ENCODE measurements around the gene GRIFIN. TPM values are rescaled to one million over a fixed set of nuclear protein-coding genes. Genes with fewer than 3 reads are reported as not detected.

GRIFIN gene
- total RNA-seq, 2 donors from 2014 or later, result not detected

GRCh38 chr7:2496375-2496774 is 20.2 kb upstream of the GRIFIN start:
- H3K4me1 ChIP-seq (ENCODE audit: control insufficient read depth in 1 of 2, low read depth in 2 of 2), result no peaks in the 10 kb centered on the region
- no peak overlapping the region for H3K27ac ChIP-seq
- DNase-seq (ENCODE audit: low spot score), result no peak
- no peaks in the 10 kb centered on the region for H3K27me3 ChIP-seq (replicated peaks; ENCODE audit: insufficient read depth)
- no peaks in the 10 kb centered on the region for H3K36me3 ChIP-seq
- TF ChIP-seq, protein P1, sequence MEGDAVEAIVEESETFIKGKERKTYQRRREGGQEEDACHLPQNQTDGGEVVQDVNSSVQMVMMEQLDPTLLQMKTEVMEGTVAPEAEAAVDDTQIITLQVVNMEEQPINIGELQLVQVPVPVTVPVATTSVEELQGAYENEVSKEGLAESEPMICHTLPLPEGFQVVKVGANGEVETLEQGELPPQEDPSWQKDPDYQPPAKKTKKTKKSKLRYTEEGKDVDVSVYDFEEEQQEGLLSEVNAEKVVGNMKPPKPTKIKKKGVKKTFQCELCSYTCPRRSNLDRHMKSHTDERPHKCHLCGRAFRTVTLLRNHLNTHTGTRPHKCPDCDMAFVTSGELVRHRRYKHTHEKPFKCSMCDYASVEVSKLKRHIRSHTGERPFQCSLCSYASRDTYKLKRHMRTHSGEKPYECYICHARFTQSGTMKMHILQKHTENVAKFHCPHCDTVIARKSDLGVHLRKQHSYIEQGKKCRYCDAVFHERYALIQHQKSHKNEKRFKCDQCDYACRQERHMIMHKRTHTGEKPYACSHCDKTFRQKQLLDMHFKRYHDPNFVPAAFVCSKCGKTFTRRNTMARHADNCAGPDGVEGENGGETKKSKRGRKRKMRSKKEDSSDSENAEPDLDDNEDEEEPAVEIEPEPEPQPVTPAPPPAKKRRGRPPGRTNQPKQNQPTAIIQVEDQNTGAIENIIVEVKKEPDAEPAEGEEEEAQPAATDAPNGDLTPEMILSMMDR (IDR thresholded peaks at IDR 0.05), result no peak
- no peak overlapping the region for H3K4me3 ChIP-seq
- ATAC-seq (ENCODE audit: insufficient number of reproducible peaks, low FRiP score, low read depth), result no peak
- H3K9me3 ChIP-seq, result no peaks in the 10 kb centered on the region

- Histone ChIP-seq H3K36me3 (no peaks in the 10 kb centered on the region), H3K27ac (no peak overlapping the region), H3K27me3 (replicated peaks; ENCODE audit: insufficient read depth) (no peaks in the 10 kb centered on the region), H3K4me1 (ENCODE audit: control insufficient read depth in 1 of 2, low read depth in 2 of 2) (no peaks in the 10 kb centered on the region), H3K4me3 (no peak overlapping the region), H3K9me3 (no peaks in the 10 kb centered on the region)
- no peak for ATAC-seq (ENCODE audit: insufficient number of reproducible peaks, low FRiP score, low read depth)
- TF ChIP-seq, protein P1 (IDR thresholded peaks at IDR 0.05), result no peak
- DNase-seq (ENCODE audit: low spot score), result no peak
These were observed 19.5 kb upstream of the GRIFIN start for GRCh38 chr7:2495418-2496299.

- no peak overlapping the region for H3K27ac ChIP-seq
- no peaks in the 10 kb centered on the region for H3K9me3 ChIP-seq
- H3K4me3 ChIP-seq, result no peak overlapping the region
- peaks cover 0 to 6% of the 10 kb centered on the region in 2 donors for H3K4me1 ChIP-seq (ENCODE audit: control insufficient read depth in 1 of 2, low read depth in 2 of 2)
- DNase-seq (ENCODE audit: low spot score) (no peak), ATAC-seq (ENCODE audit: insufficient number of reproducible peaks, low FRiP score, low read depth) (no peak)
- no peaks in the 10 kb centered on the region for H3K36me3 ChIP-seq
- H3K27me3 ChIP-seq (replicated peaks; ENCODE audit: insufficient read depth), result no peaks in the 10 kb centered on the region
- TF ChIP-seq, protein P1 (IDR thresholded peaks at IDR 0.05), result no peak
These were observed 18.3 kb upstream of the GRIFIN start for GRCh38 chr7:2494191-2495130.

GRCh38 chr7:2493205-2494164 is 17.3 kb upstream of the GRIFIN start:
- TF ChIP-seq, protein P1 (IDR thresholded peaks at IDR 0.05), result no peak
- no peaks in the 10 kb centered on the region for H3K36me3 ChIP-seq
- no peaks in the 10 kb centered on the region for H3K27me3 ChIP-seq (replicated peaks; ENCODE audit: insufficient read depth)
- no peaks in the 10 kb centered on the region for H3K9me3 ChIP-seq
- peaks cover 3 to 16% of the 10 kb centered on the region in 2 donors for H3K4me1 ChIP-seq (ENCODE audit: control insufficient read depth in 1 of 2, low read depth in 2 of 2)
- H3K4me3 ChIP-seq, result no peak overlapping the region
- H3K27ac ChIP-seq, result no peak overlapping the region
- ATAC-seq (ENCODE audit: insufficient number of reproducible peaks, low FRiP score, low read depth) (no peak), DNase-seq (ENCODE audit: low spot score) (no peak)
